Measurements from ENCODE around the gene MAGI1.

The MAGI1 gene

GRCh38 chr3:65787340-65787739, 251.4 kb downstream of the MAGI1 start:
- no peak for ATAC-seq

DNA sequence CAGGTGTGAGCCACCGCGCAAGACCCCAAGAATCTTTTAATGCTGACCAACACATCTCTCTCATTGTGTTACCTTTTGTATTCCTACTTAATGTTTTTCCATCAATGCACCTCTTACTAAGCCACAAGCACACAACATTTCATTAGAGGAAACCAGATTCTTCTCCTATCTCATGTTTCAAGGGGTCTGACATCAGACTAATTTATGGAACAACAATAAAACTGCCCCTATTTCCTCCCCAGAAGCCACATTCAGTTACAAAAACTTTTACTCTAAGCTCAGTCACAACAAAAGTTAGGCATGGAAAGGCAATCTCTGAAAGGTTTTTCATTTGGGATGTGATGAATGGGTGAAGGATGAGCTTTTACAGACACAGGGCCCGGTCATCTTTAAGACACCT, 251.8 kb downstream of the MAGI1 start:
- ATAC-seq, result no peak

GRCh38 chr3:65785065-65785645, 253.6 kb downstream of the MAGI1 start:
- ATAC-seq, result no peak

GRCh38 chr3:65783117-65783516, 255.6 kb downstream of the MAGI1 start:
- no peak for ATAC-seq

- ATAC-seq, result no peak
Observed at GRCh38 chr3:65781594-65781993, 257.1 kb downstream of the MAGI1 start.

GRCh38 chr3:65779390-65779789, 259.3 kb downstream of the MAGI1 start:
- no peak for ATAC-seq

- no peak for ATAC-seq
Observed at GRCh38 chr3:65778968-65779367, 259.8 kb downstream of the MAGI1 start.

- no peak for ATAC-seq
Observed at GRCh38 chr3:65777050-65777449, 261.7 kb downstream of the MAGI1 start.

- ATAC-seq, result no peak
Observed at GRCh38 chr3:65776494-65776893, 262.2 kb downstream of the MAGI1 start.

GRCh38 chr3:65776081-65776480, 262.6 kb downstream of the MAGI1 start:
- no peak for ATAC-seq

DNA sequence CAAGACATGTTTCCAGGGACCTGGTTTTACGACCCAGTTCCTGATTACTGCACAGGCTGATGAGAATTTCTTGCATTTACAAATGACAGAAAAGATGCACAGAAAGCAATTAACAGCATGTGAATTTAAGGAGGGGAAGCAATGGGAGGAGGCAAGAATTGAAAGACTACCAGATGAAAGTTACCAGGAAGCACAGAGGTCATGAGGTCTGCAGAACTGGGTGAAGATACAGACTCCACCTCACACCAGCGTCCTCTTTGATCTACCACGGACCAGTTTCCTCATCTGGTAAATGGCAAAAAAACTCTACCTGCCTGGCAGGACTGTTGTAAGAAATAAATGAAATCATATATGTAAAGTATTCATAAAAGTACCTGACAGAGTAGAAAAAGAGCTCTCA, 266.0 kb downstream of the MAGI1 start:
- ATAC-seq, result no peak

GRCh38 chr3:65767551-65767950, 271.2 kb downstream of the MAGI1 start:
- no peak for ATAC-seq

GRCh38 chr3:65762235-65762580, 276.5 kb downstream of the MAGI1 start:
- ATAC-seq, result no peak

- ATAC-seq, result no peak
Observed at GRCh38 chr3:65761446-65762234, 277.1 kb downstream of the MAGI1 start.

GRCh38 chr3:65758876-65759598, 279.7 kb downstream of the MAGI1 start:
- no peak for ATAC-seq

GRCh38 chr3:65758438-65758837, 280.3 kb downstream of the MAGI1 start:
- ATAC-seq, result no peak

GRCh38 chr3:65752636-65753035, 286.1 kb downstream of the MAGI1 start:
- ATAC-seq, result no peak

GRCh38 chr3:65751123-65751700, 287.5 kb downstream of the MAGI1 start:
- ATAC-seq, result no peak

DNA sequence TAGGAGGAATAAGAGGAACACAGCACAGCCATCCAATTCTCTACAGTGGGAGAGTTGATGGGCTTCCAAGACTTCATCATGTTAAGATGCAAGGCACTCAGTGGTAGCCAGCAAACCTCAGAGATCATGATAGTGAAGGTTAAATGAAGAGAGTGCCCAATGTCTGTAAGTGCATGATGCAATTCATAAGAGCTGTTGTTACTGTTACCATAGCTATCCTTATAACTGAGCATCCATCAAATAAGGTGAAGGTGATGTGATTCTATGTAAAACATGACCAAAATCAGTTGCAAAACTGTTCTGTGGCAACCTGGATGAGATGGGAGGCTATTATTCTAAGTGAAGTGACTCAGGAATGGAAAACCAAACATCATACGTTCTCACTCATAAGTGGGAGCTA, 289.7 kb downstream of the MAGI1 start:
- ATAC-seq, result no peak

- no peak for ATAC-seq
Observed at GRCh38 chr3:65748326-65748725, 290.4 kb downstream of the MAGI1 start.

- no peak for ATAC-seq
Observed at GRCh38 chr3:65746848-65747247, 291.9 kb downstream of the MAGI1 start.

DNA sequence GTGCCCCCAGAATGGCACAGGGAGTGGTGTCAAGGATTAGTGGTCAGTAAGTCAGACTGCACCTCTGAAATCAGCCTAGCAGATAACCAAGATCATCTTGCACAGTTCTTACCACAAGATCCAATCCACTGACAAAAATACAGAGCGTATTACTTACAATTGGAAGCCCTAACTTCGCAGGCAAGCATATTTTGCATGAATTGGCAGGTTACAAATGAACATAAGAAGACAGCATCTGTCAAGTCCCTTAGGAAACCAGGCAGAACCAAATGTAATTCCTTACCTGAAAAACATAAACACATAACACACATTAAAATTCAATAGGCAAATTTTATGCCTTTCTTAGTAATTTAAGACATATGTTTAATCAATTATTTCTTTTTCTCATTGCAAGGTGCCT, 293.4 kb downstream of the MAGI1 start:
- ATAC-seq, result no peak

GRCh38 chr3:65742914-65743313, 295.8 kb downstream of the MAGI1 start:
- no peak for ATAC-seq

DNA sequence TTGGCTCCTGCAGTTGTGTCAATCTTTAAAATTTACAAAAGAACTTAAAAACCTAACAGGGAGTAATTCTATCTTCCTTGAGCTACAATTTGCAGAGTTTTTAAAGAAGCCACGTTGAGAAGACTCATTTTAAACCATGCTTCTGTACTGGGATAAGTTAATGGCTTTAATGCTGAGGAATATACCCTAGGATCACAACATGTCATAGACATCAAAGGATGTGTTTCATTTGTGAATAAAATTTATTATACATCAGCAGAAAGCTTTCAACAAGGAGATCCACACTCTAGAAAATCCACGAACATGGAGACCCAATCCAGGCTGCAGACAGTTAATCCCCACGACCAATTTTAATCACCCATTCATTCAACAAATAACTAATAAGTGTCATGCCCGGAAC, 297.2 kb downstream of the MAGI1 start:
- no peak for ATAC-seq
